GM18526 (cell line): ENCODE results near the gene DPP6.

ENCODE experiments used
- POLR2A ChIP-seq: IDR thresholded peaks from 3 replicates; pipeline ENCODE4 v1.6.1; 2011; ENCODE audit not compliant: insufficient read length; ENCODE audit errors: extremely low read depth

Gene DPP6

DNA sequence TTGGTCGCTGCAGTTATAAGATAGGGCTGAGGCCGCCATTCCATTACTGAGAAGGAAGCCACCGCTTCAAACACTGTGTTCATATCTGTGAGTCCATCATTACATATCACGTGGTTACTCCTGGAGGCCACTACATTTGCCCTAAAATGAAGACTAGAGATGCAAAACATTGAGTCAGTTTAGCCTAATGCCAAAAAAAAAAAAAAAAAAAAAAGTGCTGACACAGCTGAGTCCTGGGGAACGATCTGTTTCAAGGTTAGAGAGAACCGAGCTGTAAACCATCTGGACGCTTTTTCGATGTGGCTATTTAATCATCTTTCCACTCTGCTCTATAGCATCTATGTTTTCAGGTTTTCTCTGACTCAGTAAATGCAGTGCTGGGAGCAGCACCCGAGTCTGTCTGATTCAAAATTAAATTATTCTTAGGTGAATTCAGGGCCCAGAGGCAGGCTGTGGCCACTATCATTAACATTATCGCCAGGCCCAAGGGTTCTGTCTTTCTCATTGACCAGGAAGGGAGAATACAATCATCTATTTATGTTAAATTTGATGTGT lies 501.6 kb downstream of the DPP6 start:
- no peak for TF ChIP-seq POLR2A

DNA sequence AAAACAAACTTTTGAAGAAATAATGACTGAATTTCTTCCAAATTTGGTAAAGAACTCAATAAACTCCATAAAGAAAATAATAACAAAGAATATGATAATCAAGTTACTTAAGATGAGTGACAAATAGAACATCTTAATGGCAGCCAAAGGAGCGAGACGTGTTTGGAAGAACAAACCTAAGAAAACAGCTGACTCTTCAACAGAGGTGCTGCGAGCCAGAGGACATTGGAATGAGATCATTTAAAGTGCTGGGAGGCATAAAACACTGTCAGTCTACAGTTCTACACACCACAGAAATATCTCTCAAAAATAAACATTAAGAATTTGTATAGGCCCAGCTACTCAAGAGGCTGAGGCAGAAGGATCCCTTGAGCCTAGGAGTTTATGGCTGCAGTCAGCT lies 507.3 kb downstream of the DPP6 start:
- no peak for TF ChIP-seq POLR2A

DNA sequence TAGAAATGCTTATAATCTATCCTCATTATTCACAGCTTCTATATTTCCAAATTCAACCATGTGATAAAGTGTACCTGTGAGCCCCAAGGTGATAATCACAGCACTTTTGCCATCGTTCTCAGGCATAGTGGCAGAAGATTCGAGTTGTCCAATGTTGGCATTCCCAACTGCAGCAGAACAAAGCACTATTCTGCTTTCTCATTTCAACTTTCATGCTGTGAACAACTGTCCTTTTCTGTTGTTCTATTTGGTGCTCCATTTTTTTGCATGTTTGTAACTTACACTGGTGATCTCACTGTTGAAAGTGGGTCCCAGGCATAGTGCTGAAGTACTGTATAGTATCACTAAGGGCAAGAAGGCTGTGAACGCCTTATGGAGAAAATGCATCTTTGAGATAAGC lies 512.5 kb downstream of the DPP6 start:
- no peak for TF ChIP-seq POLR2A

DNA sequence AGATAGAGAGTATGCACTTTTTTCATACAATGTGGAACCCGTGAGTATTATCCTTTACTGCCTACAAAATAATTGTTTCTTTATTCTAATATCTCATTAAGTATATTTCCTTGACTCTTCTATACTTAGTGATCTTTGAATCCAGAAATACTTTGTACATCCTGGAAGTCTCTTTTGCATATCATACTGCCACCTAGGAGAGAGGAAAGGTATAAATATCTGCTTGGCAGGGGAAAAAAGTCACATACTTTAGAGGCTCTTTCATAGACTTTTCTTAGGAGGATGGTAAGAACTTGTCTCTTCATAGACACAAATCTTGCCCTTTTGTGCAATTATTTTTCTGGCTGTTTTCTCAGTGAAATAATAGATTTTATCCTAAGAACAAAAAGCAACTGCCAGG lies 514.7 kb downstream of the DPP6 start:
- TF ChIP-seq POLR2A = no peak

DNA sequence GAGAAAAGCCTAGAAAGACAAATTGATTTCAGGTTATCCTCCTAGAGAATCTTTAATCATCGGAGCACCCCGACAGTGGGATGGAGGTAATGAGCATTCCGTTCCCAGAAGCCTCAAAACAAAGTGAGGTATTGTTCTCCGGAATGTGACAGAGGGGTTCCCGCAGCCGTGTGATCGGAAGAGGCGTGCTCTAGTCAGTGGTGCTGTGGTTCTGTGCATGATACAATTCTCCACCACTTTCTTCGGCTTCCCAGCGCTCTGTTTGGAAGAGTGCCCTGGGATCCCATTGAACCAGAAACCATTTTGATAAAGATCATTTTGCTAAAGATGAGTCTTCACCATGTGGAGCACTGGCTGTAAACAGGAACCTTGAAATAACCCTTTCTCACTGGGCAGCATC lies 516.1 kb downstream of the DPP6 start:
- TF ChIP-seq POLR2A = no peak

DNA sequence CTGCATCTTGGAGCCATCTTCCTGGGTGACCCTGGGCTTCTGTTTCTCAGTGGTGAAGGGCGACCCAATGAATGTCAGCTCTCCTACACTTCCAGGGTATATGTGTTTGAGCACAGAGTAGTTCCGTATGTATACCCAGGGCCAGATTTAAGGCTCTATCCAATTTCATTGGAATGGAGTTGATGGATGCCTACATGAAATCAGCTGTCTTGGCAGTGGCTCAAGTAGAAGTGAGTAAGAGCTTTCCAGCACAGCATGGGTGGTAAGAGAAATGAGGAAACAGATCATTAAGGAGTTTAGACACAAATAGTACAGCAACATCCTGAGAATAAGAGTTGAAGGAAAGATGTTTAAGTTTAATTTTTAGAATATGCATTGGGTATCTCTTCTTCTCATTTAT lies 517.7 kb downstream of the DPP6 start:
- TF ChIP-seq POLR2A = no peak

DNA sequence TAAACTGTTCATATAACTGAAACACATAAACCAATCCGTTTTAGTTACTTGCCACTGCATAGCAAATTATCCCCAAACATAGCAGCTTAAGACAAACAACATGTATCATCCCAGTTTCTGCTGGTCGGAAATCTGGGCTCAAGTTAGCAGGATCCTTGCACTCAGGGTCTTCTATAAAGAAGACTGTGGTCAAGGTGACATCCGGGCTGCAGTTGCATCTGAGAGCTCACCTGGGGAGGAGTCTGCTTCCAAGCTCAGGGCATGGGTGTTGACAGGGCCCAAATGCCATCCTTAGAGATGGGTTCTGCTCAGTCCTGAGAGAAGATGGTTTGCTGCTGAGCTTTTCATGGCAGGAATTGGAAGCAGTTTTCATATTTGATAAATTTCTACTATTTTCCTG lies 519.6 kb downstream of the DPP6 start:
- no peak for TF ChIP-seq POLR2A

DNA sequence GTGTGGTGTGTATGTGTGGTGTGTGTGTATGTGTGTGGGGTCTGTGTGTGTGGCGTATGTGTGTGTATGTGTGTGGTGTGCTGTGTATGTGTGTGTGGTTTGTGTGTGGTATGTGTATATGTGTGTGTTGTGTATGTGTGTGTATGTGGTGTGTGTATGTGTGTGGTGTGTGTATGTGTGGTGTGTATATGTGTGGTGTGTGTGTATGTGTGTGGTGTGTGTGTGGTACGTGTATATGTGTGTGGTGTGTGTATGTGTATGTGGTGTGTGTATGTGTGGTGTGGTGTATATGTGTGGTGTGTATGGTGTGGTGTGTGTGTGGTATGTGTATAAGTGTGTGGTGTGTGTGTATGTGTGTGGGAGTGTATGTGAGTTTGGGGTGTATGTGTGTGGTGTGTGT lies 522.0 kb downstream of the DPP6 start:
- no peak for TF ChIP-seq POLR2A

DNA sequence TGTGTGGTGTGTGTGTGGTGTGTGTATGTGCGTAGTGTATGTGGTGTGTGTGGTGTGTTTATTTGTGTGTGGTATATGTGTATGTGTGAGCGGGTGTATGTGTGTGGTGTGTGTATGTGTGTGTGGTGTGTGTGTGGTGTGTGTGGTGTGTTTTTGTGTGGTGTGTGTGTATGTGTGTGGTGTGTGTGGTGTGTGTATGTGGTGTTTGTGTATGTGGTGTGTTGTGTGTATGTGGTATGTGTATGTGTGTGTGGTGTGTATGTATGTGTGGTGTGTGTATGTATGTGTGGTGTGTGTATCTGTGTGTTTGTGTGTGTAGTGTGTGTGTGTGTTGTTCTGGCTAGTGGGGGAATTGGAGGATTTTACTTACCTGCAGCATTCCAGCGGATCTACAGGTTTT lies 523.3 kb downstream of the DPP6 start:
- no peak for TF ChIP-seq POLR2A

DNA sequence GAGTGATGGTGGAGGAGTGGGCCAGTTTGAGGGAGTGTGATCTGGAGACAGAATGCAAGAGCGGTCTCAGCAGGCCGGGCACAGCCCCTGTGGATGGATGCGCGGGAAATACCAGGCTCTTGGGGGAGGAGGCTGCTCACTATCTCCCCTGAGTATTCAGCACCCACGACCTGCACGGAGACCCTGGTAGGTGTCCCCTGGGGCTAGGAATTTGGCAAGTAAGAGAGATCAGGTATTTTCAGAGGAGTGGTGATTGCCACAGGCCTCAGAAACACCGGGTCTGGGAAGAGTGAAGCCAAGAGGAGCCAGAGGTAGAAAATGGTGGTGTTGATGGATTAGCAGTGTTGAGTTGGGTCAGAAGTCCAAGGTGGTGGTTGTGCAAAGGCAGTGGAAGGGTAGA lies 524.4 kb downstream of the DPP6 start:
- TF ChIP-seq POLR2A = no peak

DNA sequence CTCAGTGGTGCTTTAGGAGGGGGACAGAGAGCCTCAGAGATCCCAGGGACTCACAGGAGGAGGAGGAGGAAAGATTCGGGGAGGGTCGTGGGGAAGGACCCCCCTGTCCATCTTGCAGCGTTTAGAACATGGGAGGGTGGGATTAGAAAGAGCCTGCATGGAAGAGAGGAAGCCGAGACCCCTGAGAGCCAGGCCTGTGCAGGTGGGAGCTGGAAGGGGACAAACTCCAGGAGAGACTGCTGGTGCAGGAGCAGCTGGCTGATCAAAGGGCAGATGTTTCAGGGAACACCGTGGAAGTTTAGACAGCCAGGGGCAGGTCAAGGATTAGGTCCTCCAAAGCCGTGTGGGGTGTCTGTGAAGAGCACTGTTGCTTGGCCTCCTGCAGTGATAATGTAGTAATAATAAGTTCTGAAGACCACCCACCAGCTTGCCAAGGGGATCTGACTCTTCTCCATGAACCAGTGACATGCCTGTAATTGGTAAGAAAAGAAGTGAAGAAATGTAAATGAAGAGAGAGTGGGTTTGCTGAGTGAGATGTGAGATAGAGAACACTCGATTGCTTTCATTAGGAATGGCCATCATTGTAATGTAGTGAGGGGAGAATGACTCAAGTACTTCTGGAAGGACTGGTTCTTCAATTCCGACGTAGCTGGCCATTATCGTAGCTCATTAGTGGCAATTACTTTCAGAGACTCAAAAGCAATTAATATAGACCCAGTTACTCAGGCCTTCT lies 525.1 kb downstream of the DPP6 start:
- TF ChIP-seq POLR2A = no peak

DNA sequence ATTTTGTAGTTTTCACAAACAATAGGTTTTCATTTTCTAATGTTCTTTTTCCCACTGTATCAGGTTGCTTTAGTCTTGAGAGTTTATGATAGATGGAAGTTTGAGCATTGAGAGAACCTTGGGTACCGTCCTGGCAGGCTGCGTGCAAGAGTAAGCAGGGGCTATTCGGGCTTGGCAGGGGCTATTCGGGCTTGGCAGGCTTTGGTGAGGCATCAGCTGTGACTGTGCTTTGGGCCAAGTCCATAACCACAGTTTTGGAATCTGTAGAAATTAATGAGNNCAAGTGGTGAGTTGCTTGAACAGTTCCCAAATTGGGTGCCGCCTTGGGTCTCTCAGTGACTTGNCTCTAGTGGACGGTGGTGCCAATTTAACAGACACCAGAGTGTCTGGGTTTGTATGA lies 526.1 kb downstream of the DPP6 start:
- no peak for TF ChIP-seq POLR2A

DNA sequence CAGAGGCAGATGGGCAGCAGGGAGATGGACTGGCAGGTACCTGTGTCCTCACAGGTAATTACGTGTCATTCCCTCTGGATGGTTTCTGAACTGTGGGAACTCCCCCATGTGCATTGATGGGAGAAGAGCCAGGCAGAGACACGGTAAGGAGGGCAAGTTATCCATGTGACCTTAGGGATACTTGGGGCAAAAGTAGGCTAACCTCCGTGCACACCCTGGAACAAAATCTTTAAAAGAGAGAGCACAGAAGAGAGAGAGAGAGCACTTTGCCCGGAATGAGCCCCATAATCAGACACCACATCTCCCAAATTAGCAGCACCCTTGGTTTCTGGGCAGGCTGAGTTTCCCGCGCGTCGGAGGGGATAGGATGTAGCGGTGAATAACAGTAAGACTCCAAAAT lies 527.5 kb downstream of the DPP6 start:
- TF ChIP-seq POLR2A = no peak

DNA sequence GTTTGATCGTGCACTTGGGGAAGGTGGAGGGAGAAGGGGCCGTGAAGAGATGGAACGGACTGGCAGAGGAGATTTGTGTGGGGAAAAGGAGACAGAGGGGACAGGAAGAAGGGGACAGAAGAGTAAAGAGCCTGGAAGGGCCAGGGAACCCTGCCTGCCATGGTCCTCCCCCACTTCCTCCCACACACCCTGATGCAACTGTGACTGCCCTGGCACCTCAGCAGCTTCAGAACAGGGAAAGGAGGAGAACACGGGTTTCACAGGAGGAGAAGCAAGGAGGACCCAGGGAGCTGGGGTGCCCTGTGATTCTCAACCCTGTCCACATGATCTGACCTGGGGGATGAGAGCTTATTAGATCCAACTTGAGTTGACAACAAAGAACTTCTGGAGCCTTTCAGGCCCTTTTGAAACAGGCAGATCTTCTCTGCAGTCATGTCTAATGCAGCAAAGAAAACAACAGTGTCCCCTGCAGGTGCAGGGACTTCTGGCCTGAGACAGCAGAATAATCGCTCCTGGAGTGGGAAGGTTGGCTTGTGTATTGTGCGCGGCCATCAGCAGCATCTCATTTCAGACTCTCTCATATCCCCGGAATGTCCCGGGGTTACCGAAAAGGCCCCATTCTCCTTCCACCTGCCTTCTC lies 529.2 kb downstream of the DPP6 start:
- no peak for TF ChIP-seq POLR2A

DNA sequence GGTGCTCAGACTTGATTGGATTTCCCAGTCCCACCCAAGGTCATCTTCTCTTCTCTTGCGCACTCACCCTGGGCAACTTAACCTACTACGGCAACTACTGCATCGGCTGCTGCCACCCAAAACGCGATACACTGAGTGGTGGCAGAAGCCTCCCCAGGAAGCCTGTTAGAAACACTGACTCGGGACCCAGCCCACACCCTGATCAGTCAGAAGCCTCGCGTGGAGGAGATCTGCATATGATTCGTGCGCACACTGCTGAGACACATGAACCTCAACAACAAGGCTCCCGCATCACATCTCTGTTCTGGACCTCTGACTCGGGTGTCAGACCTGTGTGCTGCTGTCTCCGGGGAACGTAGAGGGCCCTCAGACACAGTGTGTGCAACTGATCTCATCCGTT lies 531.3 kb downstream of the DPP6 start:
- TF ChIP-seq POLR2A = no peak

DNA sequence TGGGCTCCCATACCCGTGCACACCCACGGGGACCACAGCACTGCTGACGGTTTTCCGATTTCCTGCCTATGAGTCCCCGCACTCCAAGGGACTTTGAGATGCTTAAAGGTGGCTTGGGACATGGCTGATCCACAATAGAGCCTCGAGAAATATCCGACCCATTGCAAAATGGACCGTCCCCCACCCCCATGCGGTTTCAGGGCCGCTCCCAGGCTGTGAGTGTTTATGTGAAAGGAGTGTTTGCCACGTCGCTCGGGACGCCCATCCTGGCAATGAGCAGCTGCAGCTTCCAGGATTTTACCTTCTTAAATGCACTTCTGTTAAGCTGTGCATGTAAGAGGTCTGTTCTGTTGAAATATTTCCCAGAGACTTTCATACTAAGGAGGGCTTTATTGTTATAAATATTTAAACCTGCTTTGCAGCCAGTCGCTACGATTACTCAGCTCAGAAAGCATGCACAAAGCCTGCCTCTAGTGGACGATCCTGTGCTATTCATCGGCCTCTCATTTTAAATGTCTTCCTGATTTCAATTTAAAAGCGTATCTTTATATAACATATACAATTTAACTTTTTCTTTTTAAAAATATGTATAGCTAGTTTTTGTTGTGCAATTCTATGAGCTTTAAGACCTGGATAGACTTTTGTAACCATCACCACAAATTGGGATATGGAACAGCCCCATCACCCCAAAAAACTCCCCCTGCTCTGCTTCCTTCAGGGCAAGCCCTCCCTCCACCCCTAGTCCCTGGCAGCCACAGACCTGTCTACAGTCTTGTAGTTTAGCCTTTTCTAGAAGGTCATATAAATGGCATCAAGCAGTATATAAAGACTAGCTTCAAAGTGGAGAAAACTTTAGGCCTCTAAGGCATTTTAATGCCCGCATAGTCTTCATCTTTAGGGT lies 532.4 kb downstream of the DPP6 start:
- TF ChIP-seq POLR2A = no peak
